ENCODE results near the gene F12. TPM values are rescaled to one million over a fixed set of nuclear protein-coding genes. Genes with fewer than 3 reads are reported as not detected.
A peak's percentile ranks its signal among the peaks of the same experiment; 100 is the strongest.

F12 gene
- polyA plus RNA-seq, 1 experiment = 0.35 TPM

GRCh38 chr5:177456976-177457851 lies 47.9 kb upstream of the F12 start:
- ChIA-PET CTCF (interaction anchor here (0.6 to 15.6 kb wide), 22 partner anchors 9 to 147 kb away, joined by 3 to 205 read pairs (median 6); partner anchors contain the start of genes DBN1 and PDLIM7), POLR2A (interaction anchor here (0.5 to 3.3 kb wide), 11 partner anchors 9 to 140 kb away, joined by 3 to 20 read pairs (median 6); partner anchors contain the start of genes GRK6 and PDLIM7)
- Histone ChIP-seq H3K27me3 (ENCODE audit: control insufficient read depth, insufficient read depth, low read length) (no peaks in the 10 kb centered on the region), H3K4me3 (ENCODE audit: low read depth, low read length) (no peak overlapping the region), H3K27ac (ENCODE audit: low read depth, low read length) (peak overlapping the region; percentile 65), H3K9me3 (ENCODE audit: control insufficient read depth, insufficient read depth, low read length) (no peaks in the 10 kb centered on the region; the same call in 1 of the 2 replicates)
- peak; percentile 71 for TF ChIP-seq CTCF (IDR thresholded peaks at IDR 0.05; ENCODE audit: low read depth, low read length)
- DNase-seq (ENCODE audit: low read depth, low spot score) = peak; percentile 93

DNA sequence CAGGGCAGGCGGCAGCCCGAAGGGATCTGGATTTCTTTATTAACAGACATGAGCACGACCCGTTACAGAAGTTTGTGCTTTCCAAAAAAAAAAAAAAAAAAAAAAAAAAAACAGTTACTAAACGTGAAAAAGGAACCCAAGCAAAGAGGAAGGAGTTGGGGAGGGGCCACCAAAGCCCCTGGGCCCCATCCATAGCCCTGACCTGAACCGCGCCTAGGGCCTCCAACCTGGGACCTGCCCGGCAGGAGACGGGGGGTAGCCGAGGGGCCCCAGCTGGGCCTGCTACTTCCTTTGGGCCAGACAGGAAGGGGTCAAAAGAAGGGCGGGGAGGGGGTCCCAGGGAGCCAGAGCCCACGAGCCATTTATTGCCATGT lies 47.2 kb upstream of the F12 start:
- H3K9me3 ChIP-seq (ENCODE audit: control insufficient read depth, insufficient read depth, low read length) = no peaks in the 10 kb centered on the region
- ChIA-PET POLR2A (interaction anchor here (0.5 to 3.3 kb wide), 6 partner anchors 9 to 141 kb away, joined by 3 to 20 read pairs (median 7); partner anchors contain the start of gene PDLIM7), CTCF (interaction anchor here (1.1 to 15.6 kb wide), 16 partner anchors 8 to 137 kb away, joined by 3 to 205 read pairs (median 8); partner anchors contain the start of gene PDLIM7)
- no peak for TF ChIP-seq CTCF (IDR thresholded peaks at IDR 0.05; ENCODE audit: low read depth, low read length)
- H3K4me3 ChIP-seq (ENCODE audit: low read depth, low read length) = no peak overlapping the region
- no peak for DNase-seq (ENCODE audit: low read depth, low spot score)
- H3K27me3 ChIP-seq (ENCODE audit: control insufficient read depth, insufficient read depth, low read length) = no peaks in the 10 kb centered on the region
- H3K27ac ChIP-seq (ENCODE audit: low read depth, low read length) = peak overlapping the region; percentile 65

- Histone ChIP-seq H3K4me3 (ENCODE audit: low read depth, low read length) (peak overlapping the region; percentile 51), H3K9me3 (ENCODE audit: control insufficient read depth, insufficient read depth, low read length) (no peaks in the 10 kb centered on the region), H3K27me3 (ENCODE audit: control insufficient read depth, insufficient read depth, low read length) (no peaks in the 10 kb centered on the region), H3K27ac (ENCODE audit: low read depth, low read length) (peak overlapping the region; percentile 11)
- POLR2A ChIA-PET = interaction anchor here (0.5 to 3.0 kb wide), 17 partner anchors 8 to 142 kb away, joined by 3 to 26 read pairs (median 6); partner anchors contain the start of genes GRK6 and PDLIM7
- DNase-seq (ENCODE audit: low read depth, low spot score) = peak; percentile 70
- CTCF ChIA-PET = interaction anchor here (0.6 to 15.6 kb wide), 17 partner anchors 7 to 343 kb away, joined by 3 to 205 read pairs (median 7); partner anchors contain the start of genes DBN1, PDLIM7 and PFN3
- TF ChIP-seq CTCF (IDR thresholded peaks at IDR 0.05; ENCODE audit: low read depth, low read length) = peak; percentile 91
These were observed 46.6 kb upstream of the F12 start for GRCh38 chr5:177455661-177456590.

- Histone ChIP-seq H3K9me3 (ENCODE audit: control insufficient read depth, insufficient read depth, low read length) (no peaks in the 10 kb centered on the region), H3K4me3 (ENCODE audit: low read depth, low read length) (peak overlapping the region; percentile 51), H3K27ac (ENCODE audit: low read depth, low read length) (peak overlapping the region; percentile 31), H3K27me3 (ENCODE audit: control insufficient read depth, insufficient read depth, low read length) (no peaks in the 10 kb centered on the region)
- peak; percentile 61 for TF ChIP-seq CTCF (IDR thresholded peaks at IDR 0.05; ENCODE audit: low read depth, low read length)
- no peak for DNase-seq (ENCODE audit: low read depth, low spot score)
- POLR2A ChIA-PET = interaction anchor here (0.6 to 3.0 kb wide), 13 partner anchors 11 to 106 kb away, joined by 3 to 26 read pairs (median 6); partner anchors contain the start of genes GRK6 and PDLIM7
- CTCF ChIA-PET = interaction anchor here (0.5 to 15.6 kb wide), 15 partner anchors 8 to 342 kb away, joined by 3 to 205 read pairs (median 6); partner anchors contain the start of genes DBN1 and PFN3
These were observed 45.8 kb upstream of the F12 start for GRCh38 chr5:177455036-177455660.

Measured in AG04450 (cell line).